Endothelial cell of umbilical vein (primary cell): ENCODE data around the gene PLA2G4B. TPM values are rescaled to one million over a fixed set of nuclear protein-coding genes. Genes with fewer than 3 reads are reported as not detected.

Experiments
- BruUV-seq: library from RNA; stranded (reverse); fragments of 400-500 nt; replicated peaks from 2 replicates; lab custom pipeline; 2021; lab: Mats Ljungman, UMichigan
- CTCF ChIA-PET: fragments of 300-600, 350-600 bp; sonication (Branson Sonifier 250); formaldehyde crosslinking; loops from one replicate; lab custom pipeline; 2021; ENCODE audit warnings: antibody characterized with exemption, inconsistent platforms; lab: Charles Lee
- POLR2A ChIA-PET: fragments of 300-600, 350-600 bp; sonication (Branson Sonifier 250); formaldehyde crosslinking; loops from one replicate; lab custom pipeline; 2021; ENCODE audit warnings: antibody characterized with exemption, inconsistent platforms; lab: Charles Lee
- DNase-seq: peaks from one replicate; pipeline ENCODE4 v3.0.0-alpha.2; 2011; ENCODE audit warnings: low read depth, low spot score
- FAIRE-seq: peaks from 2 replicates; lab custom pipeline; 2011; peaks lifted over from hg19 to GRCh38; lab: Jason Lieb, UNC
- H2AFZ ChIP-seq: 2 replicates; pipeline ENCODE4 v1.6.0; 2012; ENCODE audit warnings: low read depth, low read length, control low read depth, inconsistent platforms
- H3K27ac ChIP-seq: 2 replicates; pipeline ENCODE4 v1.5.1; 2011; ENCODE audit warnings: low read depth, mild to moderate bottlenecking, control low read depth, low read length, moderate library complexity; ENCODE audit not compliant: insufficient read depth
- H3K27me3 ChIP-seq, 2 experiments: 2 replicates each; pipeline versions ENCODE4 v1.6.0 to v1.6.1; 2011; ENCODE audit warnings: low read length in 2 of 2, mixed read lengths in 1 of 2; ENCODE audit not compliant: control insufficient read depth in 2 of 2, insufficient read depth in 2 of 2
- H3K36me3 ChIP-seq, 2 experiments: 2 replicates in 1 of 2; 3 replicates in 1 of 2; pipeline ENCODE4 v1.5.1; 2011; ENCODE audit warnings: low read length in 2 of 2, mild to moderate bottlenecking in 1 of 2, moderate library complexity in 1 of 2; ENCODE audit not compliant: control insufficient read depth in 2 of 2, insufficient read depth in 2 of 2; ENCODE audit errors: extremely low read depth in 1 of 2
- H3K4me1 ChIP-seq: 3 replicates; pipeline ENCODE4 v1.5.1; 2011; ENCODE audit warnings: mild to moderate bottlenecking, low read length; ENCODE audit not compliant: control insufficient read depth, insufficient read depth; ENCODE audit errors: extremely low read depth
- H3K4me2 ChIP-seq: 2 replicates; pipeline ENCODE4 v1.6.1; 2011; ENCODE audit warnings: low read length, control low read depth, mixed read lengths; ENCODE audit not compliant: insufficient read depth
- H3K4me3 ChIP-seq, 3 experiments: fragments of 200-600 bp in 1 of 3; sonication (generic), shearing (Covaris generic) in 1 of 3; replicated peaks in 1 of 3; 2 replicates each; pipeline ENCODE4 v1.5.1; 2011 to 2016; ENCODE audit warnings: control low read depth in 3 of 3, low read length in 3 of 3, mild to moderate bottlenecking in 2 of 3, inconsistent platforms in 1 of 3, low read depth in 1 of 3, moderate library complexity in 1 of 3; ENCODE audit not compliant: insufficient read depth in 1 of 3
- H3K79me2 ChIP-seq: 2 replicates; pipeline ENCODE4 v1.6.0; 2012; ENCODE audit warnings: low read length, inconsistent platforms; ENCODE audit not compliant: control insufficient read depth, insufficient read depth
- H3K9ac ChIP-seq: replicated peaks from 2 replicates; pipeline ENCODE3; 2011; ENCODE audit warnings: low read length, control low read depth; ENCODE audit not compliant: insufficient read depth; ENCODE audit errors: extremely low read depth
- H3K9me1 ChIP-seq: replicated peaks from 3 replicates; pipeline ENCODE4 v1.6.0; 2011; ENCODE audit warnings: mild to moderate bottlenecking, low read length; ENCODE audit not compliant: control insufficient read depth, insufficient read depth; ENCODE audit errors: extremely low read depth
- H3K9me3 ChIP-seq: replicated peaks from 2 replicates; pipeline ENCODE4 v1.5.1; 2012; ENCODE audit warnings: low read length, inconsistent platforms; ENCODE audit not compliant: control insufficient read depth, insufficient read depth
- H4K20me1 ChIP-seq: replicated peaks from 2 replicates; pipeline ENCODE3; 2011; ENCODE audit warnings: mild to moderate bottlenecking, low read length; ENCODE audit not compliant: control insufficient read depth, insufficient read depth; ENCODE audit errors: extremely low read depth
- FOS ChIP-seq: IDR thresholded peaks from 2 replicates; pipeline ENCODE4 v1.6.1; 2011; ENCODE audit warnings: mild to moderate bottlenecking, low read length, moderate library complexity, borderline replicate concordance; ENCODE audit not compliant: insufficient read depth
- GATA2 ChIP-seq: IDR thresholded peaks from 2 replicates; pipeline ENCODE4 v1.7.0; 2011; ENCODE audit warnings: low read depth, mild to moderate bottlenecking, moderate library complexity, mixed read lengths, low read length; ENCODE audit not compliant: insufficient read length, insufficient read depth
- JUN ChIP-seq: IDR thresholded peaks from 2 replicates; pipeline ENCODE4 v1.6.1; 2011; ENCODE audit warnings: borderline replicate concordance, low read depth; ENCODE audit not compliant: insufficient read length, insufficient read depth
- MAX ChIP-seq: IDR thresholded peaks from 2 replicates; pipeline ENCODE4 v1.6.1; 2011; ENCODE audit not compliant: insufficient read depth, insufficient read length
- POLR2A ChIP-seq: IDR thresholded peaks from 2 replicates; pipeline ENCODE4 v1.6.1; 2012; ENCODE audit warnings: low read depth, mild to moderate bottlenecking, control low read depth, low read length
- POLR2AphosphoS5 ChIP-seq: IDR thresholded peaks from 2 replicates; pipeline ENCODE4 v1.6.1; 2012; ENCODE audit warnings: low read depth, mild to moderate bottlenecking, control low read depth, low read length, moderate library complexity; ENCODE audit not compliant: insufficient read depth
- dilution Hi-C: fragments of 300-500 bp; cut with MboI; formaldehyde crosslinking; loops from one replicate; pipeline ENCODE4 v1.15.0; 2019; ENCODE audit warnings: low sequenced_read_pairs; ENCODE audit not compliant: extremely low pct_ligation_motif_present
- intact Hi-C: fragments of 100-400 bp; cut with micrococcal nuclease; formaldehyde crosslinking; loops from one replicate; pipeline ENCODE4 v1.10.0; 2022
- polyA plus RNA-seq, 4 experiments: library from polyadenylated mRNA; depleted of rRNA in 3 of 4; stranded (reverse) in 3 of 4; unstranded in 1 of 4; fragments of >200 nt; gene quantifications; 2 replicates each; pipeline versions ENCODE4 v1.2.1 to v1.2.3, GENCODE V29; 2011 to 2012; ENCODE audit warnings: missing spikeins in 1 of 4
- total RNA-seq: library from RNA; stranded (reverse); gene quantifications from 2 replicates; pipeline ENCODE4 v1.2.3, GENCODE V29; 2021
- TF ChIP-seq, protein P1 (sequence below), 2 donors: IDR thresholded peaks; 1 replicate in 1 of 2; 2 replicates in 1 of 2; pipeline ENCODE4 v1.5.1; 2011; ENCODE audit warnings: low read length in 2 of 2, mild to moderate bottlenecking in 2 of 2, moderate library complexity in 2 of 2, control low read depth in 1 of 2, inconsistent platforms in 1 of 2, low read depth in 1 of 2; ENCODE audit not compliant: insufficient read depth in 1 of 2; ENCODE audit errors: extremely low read depth in 1 of 2

PLA2G4B gene
- total and polyA plus RNA-seq, 2 donors (not counting 3 experiments of a cell fraction or from before 2014, with no cell fraction given) = 4.0 to 7.9 TPM

GRCh38 chr15:41844814-41845213, 6.2 kb downstream of the PLA2G4B start:
- ChIA-PET CTCF (interaction anchor here (0.9 to 1.6 kb wide), 3 partner anchors 14 to 60 kb away, joined by 3 to 4 read pairs (median 3); no protein-coding TSS in a partner anchor), POLR2A (no interaction called here)
- H3K9ac ChIP-seq = no peak overlapping the region
- TF ChIP-seq MAX (no peak), POLR2A (no peak), JUN (no peak), GATA2 (no peak), FOS (no peak)
- intact Hi-C loops = no loop called here
- H3K79me2 ChIP-seq = no peaks in the 10 kb centered on the region
- H3K27ac ChIP-seq = no peak overlapping the region
- H4K20me1 ChIP-seq = no peaks in the 10 kb centered on the region
- H3K4me2 ChIP-seq = no peak overlapping the region
- H3K9me1 ChIP-seq = no peaks in the 10 kb centered on the region
- H2AFZ ChIP-seq = no peak overlapping the region
- DNase-seq (no peak), FAIRE-seq (no peak)
- dilution Hi-C loops = no loop called here
- BruUV-seq = no TSS peak
- H3K9me3 ChIP-seq = no peaks in the 10 kb centered on the region
- peaks cover 4 to 30% of the 10 kb centered on the region in 2 experiments for H3K36me3 ChIP-seq
- H3K27me3 ChIP-seq = no peaks in the 10 kb centered on the region
- no peak overlapping the region for H3K4me3 ChIP-seq
- no peaks in the 10 kb centered on the region for H3K4me1 ChIP-seq

DNA sequence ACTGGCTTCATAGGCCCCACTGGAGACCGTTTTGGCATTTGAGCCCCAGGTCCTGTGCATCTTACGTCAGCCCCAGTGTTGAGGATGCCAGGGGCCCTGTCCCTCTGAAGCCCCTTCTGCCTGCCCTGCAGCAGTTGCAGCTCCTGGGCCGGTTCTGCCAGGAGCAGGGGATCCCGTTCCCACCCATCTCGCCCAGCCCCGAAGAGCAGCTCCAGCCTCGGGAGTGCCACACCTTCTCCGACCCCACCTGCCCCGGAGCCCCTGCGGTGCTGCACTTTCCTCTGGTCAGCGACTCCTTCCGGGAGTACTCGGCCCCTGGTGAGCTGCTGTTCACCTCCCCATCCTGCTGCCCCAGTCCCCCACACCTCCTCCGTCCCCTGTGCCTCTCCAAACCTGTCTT, 8.6 kb downstream of the PLA2G4B start:
- no peaks in the 10 kb centered on the region for H3K79me2 ChIP-seq
- dilution Hi-C loops = no loop called here

More for the DNA sequence above, 8.6 kb downstream of the PLA2G4B start:
- peaks cover 6 to 30% of the 10 kb centered on the region in 2 experiments for H3K36me3 ChIP-seq
- no peaks in the 10 kb centered on the region for H4K20me1 ChIP-seq
- POLR2A ChIA-PET = no interaction called here
- H3K27me3 ChIP-seq = no peaks in the 10 kb centered on the region
- H3K4me3 ChIP-seq = no peak overlapping the region
- H3K9me1 ChIP-seq = no peaks in the 10 kb centered on the region
- H3K4me2 ChIP-seq = no peak overlapping the region
- no TSS peak for BruUV-seq
- no peak overlapping the region for H2AFZ ChIP-seq
- CTCF ChIA-PET = interaction anchor here (1.3 to 1.5 kb wide), 3 partner anchors 11 to 74 kb away, joined by 3 to 4 read pairs (median 3); no protein-coding TSS in a partner anchor
- H3K4me1 ChIP-seq = no peaks in the 10 kb centered on the region
- H3K9ac ChIP-seq = no peak overlapping the region
- FAIRE-seq = no peak
- intact Hi-C loops = no loop called here
- DNase-seq = no peak
- H3K9me3 ChIP-seq = no peaks in the 10 kb centered on the region
- TF ChIP-seq MAX (no peak), POLR2A (no peak), POLR2AphosphoS5 (no peak), FOS (no peak)
- TF ChIP-seq, protein P1, sequence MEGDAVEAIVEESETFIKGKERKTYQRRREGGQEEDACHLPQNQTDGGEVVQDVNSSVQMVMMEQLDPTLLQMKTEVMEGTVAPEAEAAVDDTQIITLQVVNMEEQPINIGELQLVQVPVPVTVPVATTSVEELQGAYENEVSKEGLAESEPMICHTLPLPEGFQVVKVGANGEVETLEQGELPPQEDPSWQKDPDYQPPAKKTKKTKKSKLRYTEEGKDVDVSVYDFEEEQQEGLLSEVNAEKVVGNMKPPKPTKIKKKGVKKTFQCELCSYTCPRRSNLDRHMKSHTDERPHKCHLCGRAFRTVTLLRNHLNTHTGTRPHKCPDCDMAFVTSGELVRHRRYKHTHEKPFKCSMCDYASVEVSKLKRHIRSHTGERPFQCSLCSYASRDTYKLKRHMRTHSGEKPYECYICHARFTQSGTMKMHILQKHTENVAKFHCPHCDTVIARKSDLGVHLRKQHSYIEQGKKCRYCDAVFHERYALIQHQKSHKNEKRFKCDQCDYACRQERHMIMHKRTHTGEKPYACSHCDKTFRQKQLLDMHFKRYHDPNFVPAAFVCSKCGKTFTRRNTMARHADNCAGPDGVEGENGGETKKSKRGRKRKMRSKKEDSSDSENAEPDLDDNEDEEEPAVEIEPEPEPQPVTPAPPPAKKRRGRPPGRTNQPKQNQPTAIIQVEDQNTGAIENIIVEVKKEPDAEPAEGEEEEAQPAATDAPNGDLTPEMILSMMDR (IDR thresholded peaks at IDR 0.05; ENCODE audit: extremely low read depth in 1 of 2, insufficient read depth in 1 of 2, low read depth in 1 of 2, low read length in 2 of 2) = no peak
- no peak overlapping the region for H3K27ac ChIP-seq
